Stimulated activated CD8-positive, alpha-beta memory T cell treated with anti-CD3 and anti-CD28 coated beads, Interleukin-15, amount 100 ng/mL, for 48 hours (primary cell): ENCODE measurements around the gene SLC37A1.

ENCODE experiments used
- DNase-seq, 2 donors: peaks; one replicate each; pipeline ENCODE4 v3.0.0-alpha.2; 2020; ENCODE audit warnings: low read depth in 2 of 2

Gene SLC37A1

GRCh38 chr21:42507418-42507817 is 6.2 kb upstream of the SLC37A1 start:
- DNase-seq: no peak

GRCh38 chr21:42508371-42508770 is 5.3 kb upstream of the SLC37A1 start:
- DNase-seq: no peak

GRCh38 chr21:42509244-42509643 is 4.4 kb upstream of the SLC37A1 start:
- DNase-seq: no peak

- DNase-seq: no peak
These were observed 1.2 kb upstream of the SLC37A1 start for GRCh38 chr21:42512346-42513034.

- DNase-seq: peak; percentile 41 to 52
These were observed 582 bp downstream of the SLC37A1 start for GRCh38 chr21:42513985-42514882.

GRCh38 chr21:42514883-42515228 is 1.2 kb downstream of the SLC37A1 start:
- no peak for DNase-seq

GRCh38 chr21:42515708-42516502 is 2.3 kb downstream of the SLC37A1 start:
- DNase-seq: no peak

GRCh38 chr21:42518215-42518614 is 4.6 kb downstream of the SLC37A1 start:
- no peak for DNase-seq

- no peak for DNase-seq
These were observed 5.0 kb downstream of the SLC37A1 start for GRCh38 chr21:42518626-42519025.

- no peak for DNase-seq
These were observed 7.1 kb downstream of the SLC37A1 start for GRCh38 chr21:42520628-42521253.

- no peak for DNase-seq
These were observed 7.7 kb downstream of the SLC37A1 start for GRCh38 chr21:42521384-42521783.

- no peak for DNase-seq
These were observed 8.2 kb downstream of the SLC37A1 start for GRCh38 chr21:42521805-42522204.

GRCh38 chr21:42522271-42522670 is 8.6 kb downstream of the SLC37A1 start:
- no peak for DNase-seq

- DNase-seq: no peak
These were observed 9.1 kb downstream of the SLC37A1 start for GRCh38 chr21:42522771-42523170.

- DNase-seq: no peak
These were observed 9.6 kb downstream of the SLC37A1 start for GRCh38 chr21:42523211-42523610.

- no peak for DNase-seq
These were observed 10.3 kb downstream of the SLC37A1 start for GRCh38 chr21:42523941-42524340.

GRCh38 chr21:42524341-42525028 is 10.8 kb downstream of the SLC37A1 start:
- DNase-seq: peak in 1 of 2 donors; percentile 44

- no peak for DNase-seq
These were observed 11.5 kb downstream of the SLC37A1 start for GRCh38 chr21:42525029-42525581.

- no peak for DNase-seq
These were observed 12.2 kb downstream of the SLC37A1 start for GRCh38 chr21:42525676-42526378.

- no peak for DNase-seq
These were observed 12.7 kb downstream of the SLC37A1 start for GRCh38 chr21:42526379-42526727.
